Thoracic aorta (tissue), 2 donors: ENCODE results near the gene TP53I13. TPM values are rescaled to one million over a fixed set of nuclear protein-coding genes. Genes with fewer than 3 reads are reported as not detected.

Experiments
- ATAC-seq: fragments of 150-250 bp; one replicate; pipeline ENCODE4 v1.8.0; 2017; ENCODE audit warnings: low read depth; ENCODE audit not compliant: insufficient number of reproducible peaks, low FRiP score
- DNase-seq: peaks from one replicate; pipeline ENCODE4 v3.0.0-alpha.2; 2020; ENCODE audit warnings: low spot score
- H3K27ac ChIP-seq, 2 donors: fragments of 200-600 bp; sonication (generic); 1 replicate in 1 of 2; 2 replicates in 1 of 2; pipeline ENCODE4 v1.5.1; 2016; ENCODE audit warnings: mild to moderate bottlenecking in 2 of 2, moderate library complexity in 2 of 2
- H3K27me3 ChIP-seq: fragments of 200-600 bp; sonication (generic); replicated peaks from 2 replicates; pipeline ENCODE4 v1.6.0; 2016; ENCODE audit warnings: mild to moderate bottlenecking; ENCODE audit not compliant: insufficient read depth
- H3K36me3 ChIP-seq: fragments of 200-600 bp; sonication (generic); one replicate; pipeline ENCODE4 v1.5.1; 2016
- H3K4me1 ChIP-seq, 2 donors: fragments of 200-600 bp; sonication (generic); 1 replicate in 1 of 2; 2 replicates in 1 of 2; pipeline versions ENCODE4 v1.5.1 to v1.6.0; 2016; ENCODE audit warnings: low read depth in 2 of 2, mild to moderate bottlenecking in 1 of 2; ENCODE audit not compliant: control insufficient read depth in 1 of 2
- H3K4me3 ChIP-seq: fragments of 200-600 bp; sonication (generic); 2 replicates; pipeline ENCODE4 v1.5.1; 2016; ENCODE audit warnings: mild to moderate bottlenecking
- H3K9me3 ChIP-seq: fragments of 200-600 bp; sonication (generic); 2 replicates; pipeline ENCODE4 v1.5.1; 2016
- total RNA-seq, 2 donors: library from RNA; depleted of rRNA; stranded (reverse); fragments of >200 nt; gene quantifications; one replicate each; pipeline versions ENCODE4 v1.1.0 to v1.2.3, GENCODE V29; 2016
- TF ChIP-seq, protein P1 (sequence below): fragments of 200-600 bp; sonication (generic); IDR thresholded peaks from one replicate; pipeline ENCODE4 v1.5.1; 2019; ENCODE audit warnings: antibody characterized with exemption

Gene TP53I13
- total RNA-seq, 2 donors from 2014 or later: 54.4 to 92.6 TPM

DNA sequence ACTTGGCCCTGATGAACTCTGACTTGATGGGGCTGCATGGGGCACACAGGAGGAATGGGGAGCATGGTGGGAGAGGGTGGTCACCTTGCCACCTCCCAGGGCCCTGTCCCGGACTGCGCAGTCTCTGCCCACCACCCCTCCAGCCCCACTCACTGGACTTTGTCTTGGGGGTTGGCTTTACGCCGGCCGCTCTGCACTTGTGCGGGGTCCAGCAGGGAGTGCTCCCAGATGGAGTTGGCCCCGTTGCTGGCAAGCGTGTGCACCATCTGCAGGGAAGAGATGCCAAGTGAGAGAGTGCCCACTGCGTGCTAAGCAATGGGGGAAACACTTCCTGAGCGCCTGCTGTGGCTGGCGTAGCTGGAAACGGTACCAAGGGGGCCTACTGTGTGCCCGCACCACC is 14.3 kb downstream of the TP53I13 start:
- Histone ChIP-seq H3K27me3 (no peaks in the 10 kb centered on the region), H3K36me3 (peaks cover 5% of the 10 kb centered on the region), H3K4me1 (peaks cover 0 to 35% of the 10 kb centered on the region in 2 donors), H3K27ac (no peak overlapping the region), H3K9me3 (no peaks in the 10 kb centered on the region), H3K4me3 (no peak overlapping the region)
- DNase-seq (no peak), ATAC-seq (no peak)
- TF ChIP-seq, protein P1, sequence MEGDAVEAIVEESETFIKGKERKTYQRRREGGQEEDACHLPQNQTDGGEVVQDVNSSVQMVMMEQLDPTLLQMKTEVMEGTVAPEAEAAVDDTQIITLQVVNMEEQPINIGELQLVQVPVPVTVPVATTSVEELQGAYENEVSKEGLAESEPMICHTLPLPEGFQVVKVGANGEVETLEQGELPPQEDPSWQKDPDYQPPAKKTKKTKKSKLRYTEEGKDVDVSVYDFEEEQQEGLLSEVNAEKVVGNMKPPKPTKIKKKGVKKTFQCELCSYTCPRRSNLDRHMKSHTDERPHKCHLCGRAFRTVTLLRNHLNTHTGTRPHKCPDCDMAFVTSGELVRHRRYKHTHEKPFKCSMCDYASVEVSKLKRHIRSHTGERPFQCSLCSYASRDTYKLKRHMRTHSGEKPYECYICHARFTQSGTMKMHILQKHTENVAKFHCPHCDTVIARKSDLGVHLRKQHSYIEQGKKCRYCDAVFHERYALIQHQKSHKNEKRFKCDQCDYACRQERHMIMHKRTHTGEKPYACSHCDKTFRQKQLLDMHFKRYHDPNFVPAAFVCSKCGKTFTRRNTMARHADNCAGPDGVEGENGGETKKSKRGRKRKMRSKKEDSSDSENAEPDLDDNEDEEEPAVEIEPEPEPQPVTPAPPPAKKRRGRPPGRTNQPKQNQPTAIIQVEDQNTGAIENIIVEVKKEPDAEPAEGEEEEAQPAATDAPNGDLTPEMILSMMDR: no peak

DNA sequence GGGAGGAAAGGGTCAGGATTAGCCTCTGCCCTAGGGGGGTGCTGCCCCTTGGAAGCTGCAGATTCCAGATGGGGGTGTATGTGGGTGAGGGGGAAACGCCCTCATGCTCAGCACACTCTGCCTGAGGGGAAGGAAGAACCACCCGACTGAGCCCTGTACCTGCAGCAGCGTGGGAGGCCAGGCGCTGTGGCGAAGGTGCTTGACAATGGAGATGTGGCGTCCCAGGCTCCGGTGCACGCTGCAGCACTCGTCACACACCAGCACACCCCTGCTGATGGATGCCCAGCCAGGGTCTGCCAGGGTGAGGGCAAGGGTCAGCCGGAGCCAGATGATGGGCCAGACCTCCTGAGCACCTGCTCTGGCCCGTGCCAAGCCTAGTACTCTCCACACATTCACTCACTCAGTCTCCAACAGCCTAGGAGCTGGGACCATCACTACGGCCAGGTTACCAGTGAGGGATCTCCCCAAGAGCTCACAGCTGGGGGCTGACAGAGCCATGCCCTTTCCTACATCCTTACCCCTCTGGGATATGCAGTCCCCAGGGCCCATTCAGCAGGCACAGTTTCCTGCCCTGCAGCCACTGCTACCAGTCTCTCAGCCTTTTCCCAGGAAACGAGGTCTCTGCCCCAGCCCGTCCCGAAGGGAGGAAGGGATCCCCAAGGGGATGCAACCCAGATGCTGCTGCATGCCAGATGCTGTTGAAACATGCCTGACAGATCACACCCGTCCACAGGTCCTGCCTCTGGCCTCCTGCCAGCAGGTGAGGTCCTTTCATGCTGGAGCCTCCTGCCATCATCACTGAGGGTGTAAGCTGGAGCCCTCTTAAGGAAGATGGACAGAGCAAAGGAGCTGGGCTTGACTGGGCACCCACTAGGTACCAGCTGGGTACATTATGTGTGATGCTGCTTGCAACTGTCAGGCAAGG is 15.1 kb downstream of the TP53I13 start:
- no peak overlapping the region for H3K4me3 ChIP-seq
- peaks cover 5 to 39% of the 10 kb centered on the region in 2 donors for H3K4me1 ChIP-seq
- DNase-seq (no peak), ATAC-seq (no peak)
- TF ChIP-seq, protein P1: no peak
- peaks cover 5% of the 10 kb centered on the region for H3K36me3 ChIP-seq
- H3K27ac ChIP-seq: no peak overlapping the region
- H3K9me3 ChIP-seq: no peaks in the 10 kb centered on the region
- no peaks in the 10 kb centered on the region for H3K27me3 ChIP-seq

DNA sequence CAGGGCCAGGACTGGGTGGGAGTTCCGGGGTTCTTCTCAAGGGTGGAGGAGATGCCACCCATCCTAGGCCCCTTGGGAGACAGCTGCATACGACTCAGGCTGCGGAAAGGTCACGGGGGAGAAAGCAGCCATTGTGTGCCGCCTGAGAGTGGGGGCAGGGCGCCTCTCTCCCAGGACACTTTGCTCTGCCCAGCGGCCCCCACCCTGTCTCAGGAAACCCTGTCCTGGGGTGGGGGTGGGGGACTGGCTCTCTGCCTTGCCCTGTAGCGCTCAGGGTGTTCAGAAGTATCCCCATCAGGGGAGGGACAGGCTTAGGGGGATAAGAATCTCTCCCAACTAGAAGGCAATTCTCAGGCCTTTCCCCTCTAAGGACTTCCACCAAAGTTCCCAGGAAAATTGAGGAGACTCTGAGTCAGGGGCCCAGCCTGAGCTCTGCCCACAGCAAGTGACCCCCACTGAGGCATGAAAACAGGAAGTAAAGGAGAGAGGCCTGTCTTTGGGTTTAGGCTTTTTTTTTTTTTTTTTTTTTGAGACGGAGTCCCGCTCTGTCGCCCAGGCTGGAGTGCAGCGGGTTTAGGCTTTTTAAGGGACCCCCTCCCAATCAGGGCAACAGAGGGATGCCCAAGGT is 16.1 kb downstream of the TP53I13 start:
- Histone ChIP-seq H3K4me1 (peaks cover 5 to 40% of the 10 kb centered on the region in 2 donors), H3K27ac (no peak overlapping the region), H3K9me3 (no peaks in the 10 kb centered on the region), H3K4me3 (no peak overlapping the region), H3K36me3 (peaks cover 5% of the 10 kb centered on the region), H3K27me3 (no peaks in the 10 kb centered on the region)
- TF ChIP-seq, protein P1: no peak
- DNase-seq (no peak), ATAC-seq (no peak)

DNA sequence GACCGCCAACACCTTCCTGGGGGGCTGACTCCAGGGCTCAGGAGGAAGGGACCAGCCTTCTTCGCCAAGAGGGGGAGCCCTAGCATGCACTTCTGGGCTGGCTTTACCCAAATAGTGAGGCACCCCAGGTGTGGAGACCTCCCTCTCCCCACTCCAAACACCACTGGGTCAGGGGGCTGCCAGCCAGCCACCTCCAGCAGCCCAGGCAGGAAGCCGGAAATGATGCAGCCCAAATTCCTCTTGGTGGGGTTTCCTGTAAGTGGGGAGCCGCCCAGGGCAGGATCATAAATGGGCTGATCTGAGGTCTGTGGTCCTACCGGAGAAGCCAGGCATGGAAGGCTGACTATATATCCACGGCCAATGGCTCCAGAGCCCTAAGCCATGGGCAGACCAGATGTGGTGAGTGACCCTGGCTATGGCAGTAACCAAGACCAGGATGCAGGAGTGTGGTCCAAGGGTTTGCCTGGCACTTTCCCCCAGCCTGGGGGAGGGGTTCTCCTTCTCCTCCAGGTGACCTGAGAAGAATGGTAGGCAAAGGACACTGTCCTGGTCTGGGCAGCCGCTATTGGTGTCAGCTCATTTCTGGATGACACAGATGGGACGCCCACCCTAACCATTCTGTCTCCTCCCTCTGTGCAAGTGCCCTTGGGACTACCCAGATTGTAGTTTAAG is 16.7 kb downstream of the TP53I13 start:
- DNase-seq (no peak), ATAC-seq (no peak)
- peaks cover 10 to 46% of the 10 kb centered on the region in 2 donors for H3K4me1 ChIP-seq

More for the DNA sequence above, 16.7 kb downstream of the TP53I13 start:
- TF ChIP-seq, protein P1: no peak
- Histone ChIP-seq H3K9me3 (no peaks in the 10 kb centered on the region), H3K36me3 (peaks cover 5% of the 10 kb centered on the region), H3K27ac (no peak overlapping the region), H3K27me3 (no peaks in the 10 kb centered on the region), H3K4me3 (no peak overlapping the region)
